DMS79 treated with DMSO at 0.1 percent for 48 hours (cell line): ENCODE measurements around the gene PAPSS2.
"Not testable (repeated sequence)": the region's sequence is repeated elsewhere in the genome, so short reads cannot be mapped to it uniquely, and the experiment has no call there.

Experiments
- DNase-seq: peaks from one replicate; lab custom pipeline; 2025; lab: John Stamatoyannopoulos, UW

Gene PAPSS2

DNA sequence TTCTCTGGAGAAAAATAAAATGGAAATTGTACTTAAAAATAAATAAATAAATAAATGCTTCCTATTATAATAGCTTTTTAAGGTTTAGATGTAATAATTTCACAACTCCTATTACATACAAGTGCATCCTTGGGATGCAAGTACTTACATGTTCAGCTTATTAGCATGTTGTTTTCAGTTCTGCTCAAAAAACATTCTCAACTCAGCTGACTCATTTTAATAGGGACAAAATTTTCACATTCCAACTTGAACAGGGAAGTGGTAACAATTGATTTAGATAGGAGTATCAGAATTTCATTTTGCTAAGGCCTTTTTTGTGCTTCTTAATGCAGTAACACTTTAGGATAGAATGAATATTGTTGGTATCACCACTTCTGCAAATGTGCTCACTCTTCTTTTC, 16.7 kb upstream of the PAPSS2 start:
- DNase-seq = no peak

GRCh38 chr10:87643920-87644319, 15.8 kb upstream of the PAPSS2 start:
- DNase-seq = no peak

DNA sequence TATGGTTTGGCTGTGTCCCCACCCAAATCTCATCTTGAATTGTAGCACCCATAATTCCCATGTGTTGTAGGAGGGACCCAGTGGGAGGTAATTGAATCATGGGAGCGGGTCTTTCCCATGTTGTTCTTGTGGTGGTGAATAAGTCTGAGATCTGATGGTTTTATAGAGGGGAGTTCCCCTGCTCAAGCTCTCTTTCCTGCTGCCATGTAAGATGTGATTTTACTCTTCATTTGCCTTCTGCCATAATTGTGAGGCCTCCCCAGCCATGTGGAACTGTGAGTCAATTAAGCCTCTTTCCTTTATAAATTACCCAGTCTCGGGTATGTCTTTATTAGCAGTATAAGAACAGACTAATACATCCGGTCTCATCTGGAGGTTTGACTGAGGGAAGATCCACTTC, 15.2 kb upstream of the PAPSS2 start:
- DNase-seq = not testable (repeated sequence)

DNA sequence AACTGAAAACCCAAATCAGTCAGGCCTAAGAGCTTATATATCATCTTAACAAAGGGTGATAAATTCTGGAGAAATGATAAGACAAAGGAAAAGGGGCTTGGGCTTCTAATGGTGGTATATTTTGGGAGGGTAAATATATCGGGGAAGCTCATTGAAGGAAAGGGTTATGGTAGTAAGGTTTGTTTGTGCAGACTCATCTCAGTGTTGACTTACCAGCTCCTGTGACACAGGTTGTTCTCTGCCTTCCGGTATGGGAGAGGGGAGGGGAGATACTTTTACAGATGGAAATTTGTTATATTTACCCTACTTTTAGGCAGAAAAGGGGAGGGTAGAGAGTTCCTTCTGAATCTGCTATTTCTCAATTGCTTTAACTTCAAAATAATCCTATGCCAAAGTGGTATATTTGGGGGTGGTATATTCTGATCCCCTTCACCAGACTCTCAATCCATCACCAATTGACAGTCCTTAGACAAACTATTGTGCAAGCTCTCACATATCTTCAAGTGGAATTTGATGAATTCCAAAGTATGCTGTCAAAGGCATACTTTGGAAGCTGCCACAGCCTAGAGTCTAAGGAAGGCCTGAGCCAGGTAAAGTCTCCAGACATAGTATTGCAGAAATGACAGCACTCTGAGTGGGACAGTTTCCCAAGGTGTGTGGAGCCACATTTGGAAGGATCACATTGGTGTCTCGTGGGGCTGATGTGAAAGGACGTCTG, 13.3 kb upstream of the PAPSS2 start:
- DNase-seq = no peak

DNA sequence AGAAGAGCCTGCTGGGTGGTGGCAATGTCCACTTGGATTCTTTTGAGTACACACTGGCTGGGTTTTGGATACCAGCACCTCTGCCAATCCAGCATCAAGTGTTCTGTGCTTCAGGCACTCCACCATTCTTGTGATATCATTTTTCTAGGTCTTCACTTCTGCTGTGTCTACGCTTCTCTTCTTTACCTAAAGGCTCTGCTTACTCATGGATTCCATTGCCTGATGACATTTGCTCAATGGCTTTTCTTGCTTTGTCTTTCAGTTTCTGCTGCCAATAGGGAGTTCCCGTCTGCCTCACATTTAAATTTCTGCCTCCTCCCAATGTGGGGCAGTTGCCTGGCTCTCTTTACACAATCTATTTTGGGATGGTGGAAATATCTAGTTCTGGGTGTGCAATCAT, 12.7 kb upstream of the PAPSS2 start:
- no peak for DNase-seq

DNA sequence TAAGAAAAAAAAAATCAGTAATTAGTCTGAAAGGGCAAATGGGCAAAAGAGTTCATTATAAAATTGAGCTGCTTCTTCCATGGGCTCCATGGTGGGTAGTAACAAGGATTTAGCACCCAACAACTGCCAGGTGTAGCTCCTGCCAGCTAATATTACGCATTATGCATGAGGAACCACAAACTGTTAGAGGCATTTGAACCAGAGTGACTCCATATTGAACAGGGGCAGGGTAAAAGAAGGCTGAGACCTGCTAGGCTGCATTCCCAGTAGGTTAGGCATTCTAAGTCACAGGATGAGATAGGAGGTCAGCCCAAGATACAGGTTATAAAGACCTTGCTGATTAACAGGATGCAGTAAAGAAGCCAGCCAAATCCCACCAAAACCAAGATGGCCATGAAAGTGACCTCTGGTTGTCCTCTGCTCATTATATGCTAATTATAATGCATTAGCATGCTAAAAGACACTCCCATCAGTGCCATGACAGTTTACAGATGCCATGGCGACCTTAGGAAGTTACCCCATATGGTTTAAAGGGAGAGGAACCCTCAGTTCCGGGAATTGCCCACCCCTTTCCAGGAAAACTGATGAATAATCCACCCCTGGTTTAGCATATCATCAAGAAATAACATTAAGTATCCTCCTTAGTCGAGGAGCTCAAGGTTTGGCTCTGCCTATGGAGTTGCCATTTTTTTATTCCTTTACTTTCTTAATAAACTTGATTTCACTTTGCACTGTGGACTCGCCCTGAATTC, 8.7 kb upstream of the PAPSS2 start:
- DNase-seq = no peak

DNA sequence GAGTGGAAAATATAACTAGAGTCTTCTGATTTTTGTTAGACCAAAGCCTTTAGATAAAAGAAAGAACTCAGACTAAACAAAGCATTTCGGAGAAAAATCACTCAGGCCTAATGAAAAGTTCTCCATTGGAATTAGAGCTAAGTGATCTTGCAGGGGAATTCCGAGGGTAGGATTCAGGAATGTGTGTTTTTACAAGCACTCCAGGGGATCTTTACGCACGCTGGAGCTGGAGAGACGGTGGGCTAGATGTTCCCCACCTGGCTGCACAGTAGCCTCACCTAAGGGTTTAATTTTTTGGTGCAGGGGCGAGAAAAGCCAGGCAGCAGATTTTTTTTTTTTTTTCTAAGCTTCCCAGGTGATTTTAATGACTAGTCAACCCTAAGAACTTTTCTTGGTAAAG, 7.9 kb upstream of the PAPSS2 start:
- no peak for DNase-seq

- no peak for DNase-seq
Observed at GRCh38 chr10:87652261-87652660, 7.4 kb upstream of the PAPSS2 start.

DNA sequence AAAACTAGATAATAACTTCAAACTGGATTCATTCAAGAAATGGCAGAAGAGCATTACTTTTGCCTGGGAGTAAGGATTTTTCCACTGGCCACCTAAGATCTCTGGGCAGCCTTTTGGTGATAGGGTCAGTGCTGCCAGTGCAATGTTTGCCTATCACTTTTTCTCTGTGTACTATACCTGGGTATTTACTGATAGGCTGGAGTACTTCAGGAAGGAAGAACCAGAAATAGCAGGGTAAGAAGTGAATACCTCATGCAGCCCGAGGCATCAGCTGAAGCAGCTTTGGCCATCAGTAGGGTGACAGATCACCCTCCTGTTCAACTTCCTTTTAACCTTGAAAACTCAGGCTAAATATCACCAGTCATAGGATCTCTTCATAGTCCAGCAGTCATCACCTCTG, 5.5 kb upstream of the PAPSS2 start:
- DNase-seq = no peak

GRCh38 chr10:87656431-87657072, 3.1 kb upstream of the PAPSS2 start:
- DNase-seq = peak; percentile 0

DNA sequence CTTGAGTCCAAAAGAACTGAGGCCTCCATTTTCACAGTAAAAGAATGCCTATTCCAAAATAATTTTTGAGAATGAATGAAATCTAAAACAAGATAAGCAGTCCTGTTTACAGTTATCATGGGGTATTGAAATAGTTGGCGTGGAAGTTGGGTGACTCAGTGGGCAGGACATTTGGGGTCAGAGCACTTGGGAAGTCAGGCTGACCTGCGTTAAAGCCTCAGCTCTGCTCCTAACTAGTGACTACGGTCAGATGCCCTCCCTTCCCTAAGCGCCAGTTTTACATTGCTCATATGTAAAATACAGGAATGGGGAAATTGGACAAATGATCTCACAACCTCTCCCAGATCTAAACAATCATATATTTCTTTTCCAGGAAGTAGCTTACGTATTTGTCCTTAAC, 2.3 kb upstream of the PAPSS2 start:
- no peak for DNase-seq

DNA sequence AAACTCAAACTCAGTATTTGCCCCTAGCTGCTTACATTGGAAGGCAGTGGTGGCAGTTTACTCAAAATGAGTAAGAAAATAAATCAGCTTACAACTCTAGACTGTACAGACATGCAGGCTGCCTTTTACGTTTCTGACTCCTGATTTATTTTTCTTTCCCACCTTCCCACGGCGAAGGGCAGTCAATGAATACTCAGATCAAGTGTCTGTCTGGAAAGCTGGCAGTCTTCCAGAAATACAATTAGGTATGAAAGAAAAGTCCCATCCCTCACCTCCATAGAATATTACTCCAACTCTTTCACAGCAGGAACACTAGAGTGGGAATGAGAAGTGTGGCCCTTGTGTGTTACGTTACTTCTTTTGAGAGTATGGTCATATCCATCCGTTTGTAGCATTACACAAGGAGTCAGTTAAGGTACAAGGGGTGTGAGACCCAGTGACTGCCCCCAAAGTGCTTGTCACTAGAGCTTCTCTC, 1.3 kb upstream of the PAPSS2 start:
- peak; percentile 1 for DNase-seq

- DNase-seq = peak; percentile 1
Observed at GRCh38 chr10:87658858-87659555, 671 bp upstream of the PAPSS2 start.

GRCh38 chr10:87660484-87661133, 931 bp downstream of the PAPSS2 start:
- no peak for DNase-seq

GRCh38 chr10:87661861-87662785, 2.4 kb downstream of the PAPSS2 start:
- no peak for DNase-seq

DNA sequence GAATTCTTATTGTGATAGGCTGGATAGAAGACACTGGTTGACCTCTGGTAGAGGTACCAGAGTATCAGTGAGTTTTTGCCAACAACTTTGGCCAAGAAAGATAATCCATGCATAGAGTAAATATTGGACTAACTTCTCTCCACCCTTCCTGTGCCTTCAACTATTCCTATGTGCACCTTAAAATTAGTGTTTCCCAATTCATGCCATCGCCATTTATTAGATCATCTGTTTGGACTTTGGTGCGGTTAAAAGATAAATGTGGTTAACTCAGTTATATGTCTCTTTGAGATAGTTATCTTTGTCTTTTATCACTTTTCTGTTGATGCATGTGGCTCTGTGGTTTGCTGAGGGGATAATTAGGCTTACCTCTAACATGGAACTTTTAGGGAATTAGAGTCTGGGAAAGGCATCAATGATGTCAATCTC, 4.6 kb downstream of the PAPSS2 start:
- no peak for DNase-seq

DNA sequence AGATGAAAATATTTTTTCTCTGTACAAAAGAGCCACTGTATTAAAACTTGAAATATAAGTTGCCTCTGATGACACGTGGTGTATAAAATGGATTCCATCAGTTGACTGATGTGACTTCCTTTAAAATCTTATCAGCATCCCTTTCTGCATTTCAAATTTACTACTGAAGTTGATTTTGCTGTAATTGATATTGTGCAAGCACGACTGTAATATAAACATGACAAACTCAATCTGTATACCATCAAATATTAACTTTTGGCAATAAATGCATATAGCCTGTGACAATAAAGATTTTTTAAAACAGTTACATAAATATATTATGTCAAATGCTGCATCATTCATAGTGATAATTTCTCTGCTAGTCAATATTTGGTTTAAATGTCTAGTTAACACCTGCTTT, 7.8 kb downstream of the PAPSS2 start:
- DNase-seq = no peak

DNA sequence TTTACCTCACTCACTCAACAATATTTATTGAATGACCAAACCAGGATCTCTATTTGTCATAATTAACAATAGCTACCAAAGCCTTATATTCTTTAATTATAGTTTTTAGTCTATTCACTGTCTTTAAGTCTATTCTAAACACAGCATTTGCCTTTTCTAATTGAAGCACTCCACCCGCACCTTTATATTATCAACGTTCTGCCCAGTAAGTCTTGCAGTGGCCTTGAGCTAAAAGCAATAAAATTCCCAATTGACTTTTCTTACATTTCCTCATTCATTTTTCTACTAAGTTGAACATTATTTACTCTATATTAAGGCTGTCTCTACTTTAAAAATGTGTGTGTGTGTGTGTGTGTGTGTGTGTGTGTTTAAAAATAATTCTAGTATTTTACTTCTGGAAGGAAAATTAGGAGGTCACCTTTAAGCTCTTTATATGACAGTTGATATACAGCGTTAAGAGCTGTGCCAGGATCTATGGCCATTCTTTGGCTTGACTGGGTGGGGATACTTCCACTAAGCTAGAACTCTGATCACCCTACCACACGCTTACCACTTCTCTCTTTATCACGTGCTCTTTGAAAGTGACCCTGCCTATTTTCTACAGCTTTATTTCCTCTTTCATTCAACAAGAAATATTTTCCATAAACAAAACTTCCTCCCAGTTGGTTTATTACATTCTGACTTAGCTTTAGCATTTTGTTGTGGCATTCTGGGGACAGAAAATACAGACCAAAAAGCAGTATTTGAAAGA, 8.8 kb downstream of the PAPSS2 start:
- DNase-seq = no peak

DNA sequence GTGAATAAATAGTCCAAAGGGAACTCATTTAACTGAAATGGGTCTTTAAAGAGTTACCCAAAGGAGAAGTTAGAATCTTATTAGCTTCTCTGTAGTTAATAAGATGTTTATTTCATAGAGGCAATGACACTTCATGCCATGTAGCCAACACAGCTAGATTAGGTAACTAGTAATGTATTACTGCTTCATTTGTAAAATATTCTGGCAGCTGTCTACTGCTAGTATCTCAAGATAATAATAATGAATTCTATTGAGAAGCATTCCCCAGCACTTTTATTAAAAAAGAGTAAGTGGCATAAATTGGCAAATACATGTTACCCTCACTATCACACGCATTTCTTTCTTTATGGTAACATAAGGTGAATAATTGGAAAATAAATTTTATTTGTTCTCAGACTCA, 10.1 kb downstream of the PAPSS2 start:
- no peak for DNase-seq

GRCh38 chr10:87670586-87670985, 10.9 kb downstream of the PAPSS2 start:
- no peak for DNase-seq
